Astrocyte (in vitro differentiated cells and primary cell): Measurements from ENCODE around the gene TSPAN4.

Experiments
- EZH2 ChIP-seq: IDR thresholded peaks from 2 replicates; pipeline ENCODE4 v1.6.1; 2012; ENCODE audit warnings: mild to moderate bottlenecking, low read length, inconsistent platforms; ENCODE audit not compliant: insufficient read depth
- TF ChIP-seq, protein P1 (sequence below): IDR thresholded peaks from 2 replicates; pipeline ENCODE4 v1.5.1; 2011; ENCODE audit warnings: low read depth, mild to moderate bottlenecking, inconsistent platforms, low read length, moderate library complexity; ENCODE audit not compliant: insufficient read depth

DNA sequence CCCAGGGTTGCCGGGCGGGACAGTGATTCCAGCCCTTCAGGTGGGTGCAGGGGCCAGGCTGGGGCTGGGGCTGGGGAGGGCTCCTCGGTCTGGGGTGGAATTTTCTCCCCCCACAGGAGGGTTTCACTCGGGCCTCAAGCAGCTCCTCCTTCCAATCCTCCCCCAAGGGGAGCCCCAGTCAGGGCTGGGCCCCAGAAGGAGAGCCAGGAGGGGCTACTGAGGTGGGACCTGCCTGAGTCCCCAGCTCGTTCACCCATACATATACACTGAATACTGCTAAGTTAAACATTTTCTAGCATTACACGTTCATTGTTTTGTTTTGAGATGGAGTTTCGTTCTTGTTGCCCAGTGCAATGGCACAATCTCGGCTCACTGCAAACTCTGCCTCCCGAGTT lies 16.4 kb upstream of the TSPAN4 start:
- TF ChIP-seq EZH2, result no peak
- TF ChIP-seq, protein P1, sequence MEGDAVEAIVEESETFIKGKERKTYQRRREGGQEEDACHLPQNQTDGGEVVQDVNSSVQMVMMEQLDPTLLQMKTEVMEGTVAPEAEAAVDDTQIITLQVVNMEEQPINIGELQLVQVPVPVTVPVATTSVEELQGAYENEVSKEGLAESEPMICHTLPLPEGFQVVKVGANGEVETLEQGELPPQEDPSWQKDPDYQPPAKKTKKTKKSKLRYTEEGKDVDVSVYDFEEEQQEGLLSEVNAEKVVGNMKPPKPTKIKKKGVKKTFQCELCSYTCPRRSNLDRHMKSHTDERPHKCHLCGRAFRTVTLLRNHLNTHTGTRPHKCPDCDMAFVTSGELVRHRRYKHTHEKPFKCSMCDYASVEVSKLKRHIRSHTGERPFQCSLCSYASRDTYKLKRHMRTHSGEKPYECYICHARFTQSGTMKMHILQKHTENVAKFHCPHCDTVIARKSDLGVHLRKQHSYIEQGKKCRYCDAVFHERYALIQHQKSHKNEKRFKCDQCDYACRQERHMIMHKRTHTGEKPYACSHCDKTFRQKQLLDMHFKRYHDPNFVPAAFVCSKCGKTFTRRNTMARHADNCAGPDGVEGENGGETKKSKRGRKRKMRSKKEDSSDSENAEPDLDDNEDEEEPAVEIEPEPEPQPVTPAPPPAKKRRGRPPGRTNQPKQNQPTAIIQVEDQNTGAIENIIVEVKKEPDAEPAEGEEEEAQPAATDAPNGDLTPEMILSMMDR, result no peak
